HG02885 (cell line): ENCODE data around the gene DRICH1.
"Not testable (repeated sequence)": the region's sequence is repeated elsewhere in the genome, so short reads cannot be mapped to it uniquely, and the experiment has no call there.

Experiments
- ATAC-seq: cut with Tn5 transposase; IDR thresholded peaks from one replicate; pipeline ENCODE4 v1.9.1; 2021; ENCODE audit warnings: mild to moderate bottlenecking; ENCODE audit not compliant: unreplicated experiment, poor library complexity

DRICH1 gene

DNA sequence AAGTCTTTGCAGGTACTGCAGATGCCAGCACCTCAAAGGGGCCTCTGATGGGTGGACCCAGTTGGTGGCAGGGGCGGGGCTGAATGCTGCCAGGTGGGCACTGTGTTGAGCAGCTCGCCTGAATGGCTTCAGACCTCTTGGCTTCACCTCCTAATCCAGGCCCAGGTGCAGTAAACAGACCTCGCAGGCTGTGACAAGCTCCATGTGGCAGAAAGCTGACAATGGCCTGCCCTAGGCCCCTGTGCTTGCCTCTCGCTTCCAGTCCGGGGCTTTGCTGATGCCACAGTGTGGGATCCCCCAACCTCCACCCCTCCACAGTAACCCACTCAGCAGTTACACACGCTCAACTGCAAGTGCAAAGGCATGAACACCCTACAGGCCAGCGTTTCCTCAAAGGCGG is 61.4 kb downstream of the DRICH1 start:
- ATAC-seq = no peak

DNA sequence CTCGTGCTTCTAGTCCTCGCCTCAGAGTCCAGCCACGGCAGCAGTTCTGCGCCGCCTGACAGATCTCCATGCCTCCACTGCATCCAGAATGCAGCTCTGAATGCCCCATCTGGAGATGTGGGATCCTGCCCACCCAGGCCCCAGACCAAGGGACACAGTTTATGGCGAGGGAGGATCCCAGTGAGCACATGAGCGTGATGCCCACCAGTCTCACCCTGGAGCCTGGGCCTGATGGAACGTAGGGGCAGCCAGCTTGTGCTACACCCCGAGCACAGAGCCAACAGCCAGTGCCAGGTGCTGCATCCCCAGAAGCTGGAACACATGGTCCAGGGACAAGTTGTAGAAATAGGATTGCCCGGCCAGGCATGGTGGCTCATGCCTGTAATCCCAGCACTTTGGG is 62.4 kb downstream of the DRICH1 start:
- ATAC-seq = no peak

DNA sequence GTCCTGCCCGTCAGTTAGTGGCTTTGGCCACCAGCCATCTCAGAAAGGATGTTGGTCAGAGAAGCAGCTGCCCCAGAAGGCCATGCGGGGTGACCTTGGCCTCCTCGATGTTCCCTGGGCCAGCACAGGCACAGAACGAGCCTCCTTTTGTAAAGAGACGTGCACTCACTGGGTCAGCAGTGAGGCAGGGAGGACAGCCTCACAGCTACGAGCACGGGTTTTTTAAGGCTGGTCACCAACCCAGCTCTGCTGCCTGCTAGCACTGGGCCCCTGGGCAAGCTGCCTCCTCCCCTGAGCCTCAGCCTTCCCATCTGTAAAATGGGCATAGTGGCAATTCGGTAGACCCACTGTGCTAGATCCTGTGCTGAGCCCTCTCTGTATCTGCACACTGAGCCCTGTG is 62.8 kb downstream of the DRICH1 start:
- ATAC-seq = no peak

DNA sequence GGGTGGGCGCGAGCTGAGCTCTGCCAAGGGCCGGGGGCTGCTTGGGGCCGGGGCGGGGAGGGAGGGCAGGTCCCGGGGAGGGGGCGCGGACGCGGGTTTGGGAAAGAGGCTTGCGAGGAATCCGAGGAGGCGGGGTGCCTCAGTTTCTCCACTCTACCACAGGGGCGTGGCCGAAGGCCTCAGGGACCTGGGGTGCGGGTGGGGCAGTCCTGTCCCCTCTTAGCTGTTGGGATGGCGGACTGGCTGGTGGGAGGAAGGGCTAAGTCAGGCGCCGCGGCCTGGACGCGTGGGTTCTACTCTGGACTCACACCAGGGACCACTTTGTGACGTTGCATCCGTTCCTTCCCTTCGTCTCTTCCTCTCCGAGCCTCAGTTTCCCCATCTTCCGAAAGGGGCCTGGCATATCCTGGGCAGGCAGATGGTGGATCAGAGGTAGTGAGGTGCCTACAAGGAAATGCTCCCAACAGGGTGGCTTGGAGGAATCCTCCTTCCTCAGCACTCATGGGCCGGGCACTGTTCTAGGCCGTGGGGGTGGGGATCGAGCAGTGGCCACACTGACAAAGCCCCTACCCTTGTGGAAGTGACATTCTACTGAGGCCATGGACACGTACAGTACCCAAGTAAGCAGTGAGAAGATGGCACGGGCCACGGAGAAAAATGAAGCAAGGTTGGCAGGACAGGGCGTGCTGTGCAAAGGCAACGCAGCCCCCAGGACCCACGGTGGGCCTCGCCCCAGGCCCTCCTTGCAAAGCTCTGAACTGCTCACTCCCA is 65.2 kb downstream of the DRICH1 start:
- no peak for ATAC-seq

DNA sequence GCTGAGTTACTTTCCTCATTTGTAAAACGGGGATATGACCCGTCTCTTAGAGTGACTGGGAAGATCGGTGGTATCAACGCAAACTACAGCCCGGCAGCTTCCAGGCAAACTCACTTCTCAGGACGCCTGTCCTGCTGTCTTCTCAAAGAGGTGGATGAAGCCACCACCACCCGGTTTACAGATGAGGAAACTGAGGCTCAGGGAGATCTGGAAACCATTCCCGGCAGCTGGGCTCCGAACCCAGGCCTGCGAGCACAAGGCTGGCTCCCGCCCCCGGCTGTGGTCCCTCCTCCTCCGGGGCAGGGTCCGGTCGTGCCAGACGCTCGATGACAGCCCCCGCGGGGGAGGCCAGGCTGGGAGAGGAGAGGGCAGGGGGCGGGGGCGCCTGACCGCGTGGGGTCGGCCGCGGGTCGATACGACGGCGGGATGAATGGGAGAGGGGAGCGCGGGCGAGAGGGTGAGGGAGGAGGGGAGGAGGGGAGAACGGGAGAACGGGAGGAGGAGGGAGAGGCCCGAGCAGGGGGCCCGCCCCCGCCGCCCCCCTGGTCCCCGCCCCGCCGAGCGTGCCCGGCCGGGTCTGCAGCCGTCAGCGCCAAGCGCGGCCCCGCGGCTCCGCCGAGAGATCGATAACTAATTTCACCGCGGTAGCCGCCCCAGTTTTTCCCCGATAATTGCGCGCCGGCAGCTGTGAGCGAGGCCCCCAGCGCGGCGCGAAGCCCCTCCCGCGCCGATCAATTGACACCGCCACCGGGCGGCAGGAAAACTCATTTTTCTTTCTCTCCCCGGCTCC is 66.0 kb downstream of the DRICH1 start:
- no peak for ATAC-seq

DNA sequence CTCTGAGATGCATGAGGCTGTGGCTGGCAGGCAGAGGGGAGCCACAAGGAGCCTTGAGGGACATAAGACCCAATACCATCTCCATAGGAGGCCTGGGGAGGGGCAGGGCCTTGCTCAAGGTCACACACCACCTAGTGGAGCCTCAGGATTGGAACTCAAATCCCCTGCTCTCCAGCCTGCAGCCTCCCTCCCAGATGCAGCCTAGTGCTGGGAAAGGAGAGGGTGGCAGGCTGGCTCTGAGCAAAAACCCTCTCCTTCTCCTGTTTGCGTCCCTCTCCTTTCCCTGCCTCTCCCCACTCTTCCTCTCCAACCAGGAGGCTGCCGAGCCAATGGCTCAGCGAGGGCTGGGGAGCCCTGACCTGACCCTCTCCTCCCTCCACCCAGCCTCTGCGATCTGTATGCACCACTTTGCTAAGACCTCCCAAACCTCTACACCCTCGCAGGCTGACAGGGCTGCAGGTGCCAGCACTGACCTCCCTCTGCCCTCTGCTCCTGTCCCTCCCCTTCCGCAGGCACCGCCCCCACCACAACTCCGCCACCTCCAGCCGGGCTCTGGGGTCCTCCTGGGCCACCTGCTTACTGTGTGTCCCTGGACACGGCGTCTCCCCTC is 66.7 kb downstream of the DRICH1 start:
- ATAC-seq = no peak

DNA sequence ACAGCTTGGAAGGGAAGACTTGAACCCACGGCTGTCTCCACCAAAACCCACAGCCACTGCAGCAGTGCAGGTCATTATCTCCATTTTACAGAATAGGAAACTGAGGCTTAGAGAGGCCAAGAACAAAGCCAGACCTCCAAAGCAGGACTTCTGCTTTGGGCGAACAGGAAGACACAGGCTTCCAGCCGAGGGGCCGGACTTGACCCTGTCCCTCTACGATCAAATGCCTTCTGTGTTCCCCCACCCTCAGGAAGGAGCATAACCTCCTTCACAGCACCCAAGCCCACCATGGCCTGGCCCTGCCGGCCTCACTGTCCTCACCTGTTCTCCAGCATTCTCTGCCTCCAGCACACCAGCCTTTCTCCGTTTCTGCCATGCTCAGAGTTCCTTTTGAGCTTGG is 67.8 kb downstream of the DRICH1 start:
- ATAC-seq = no peak

DNA sequence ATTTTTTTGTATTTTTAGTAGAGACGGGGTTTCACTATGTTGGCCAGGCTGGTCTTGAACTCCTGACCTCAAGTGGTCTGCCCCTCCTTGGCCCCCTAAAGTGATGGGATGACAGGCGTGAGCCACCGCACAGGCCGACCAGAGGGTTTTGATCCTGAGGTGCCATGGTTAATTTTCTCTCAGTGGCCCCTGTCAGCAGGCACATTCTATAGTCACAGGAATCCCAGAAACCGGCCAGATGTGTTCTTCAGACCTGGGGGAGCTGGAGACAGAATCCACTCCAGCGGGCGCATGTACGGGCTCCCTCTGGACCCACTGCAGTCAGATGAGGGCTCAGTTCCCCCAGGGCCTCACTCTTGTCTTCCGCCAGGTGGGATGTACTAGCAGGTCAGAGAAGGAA is 69.0 kb downstream of the DRICH1 start:
- no peak for ATAC-seq

DNA sequence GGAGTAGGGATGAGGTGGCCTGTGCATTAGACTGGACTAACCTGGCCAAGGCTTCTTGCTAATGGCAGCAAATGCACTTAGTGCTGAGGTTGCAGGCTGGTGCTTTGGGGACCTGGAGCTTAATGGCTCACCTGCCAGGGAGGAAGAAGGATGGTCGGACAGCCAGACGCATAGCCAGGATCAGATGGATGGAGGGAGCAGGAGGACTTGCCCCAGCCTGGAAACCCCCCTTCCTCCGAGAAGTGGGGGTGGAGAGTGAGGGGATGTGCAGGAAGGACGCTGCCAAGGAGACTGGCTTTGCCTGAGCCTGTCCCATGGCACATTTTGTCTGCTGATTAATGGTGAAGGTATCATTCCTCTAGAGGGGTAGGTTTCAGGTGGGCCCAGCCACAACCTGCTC is 69.9 kb downstream of the DRICH1 start:
- no peak for ATAC-seq

DNA sequence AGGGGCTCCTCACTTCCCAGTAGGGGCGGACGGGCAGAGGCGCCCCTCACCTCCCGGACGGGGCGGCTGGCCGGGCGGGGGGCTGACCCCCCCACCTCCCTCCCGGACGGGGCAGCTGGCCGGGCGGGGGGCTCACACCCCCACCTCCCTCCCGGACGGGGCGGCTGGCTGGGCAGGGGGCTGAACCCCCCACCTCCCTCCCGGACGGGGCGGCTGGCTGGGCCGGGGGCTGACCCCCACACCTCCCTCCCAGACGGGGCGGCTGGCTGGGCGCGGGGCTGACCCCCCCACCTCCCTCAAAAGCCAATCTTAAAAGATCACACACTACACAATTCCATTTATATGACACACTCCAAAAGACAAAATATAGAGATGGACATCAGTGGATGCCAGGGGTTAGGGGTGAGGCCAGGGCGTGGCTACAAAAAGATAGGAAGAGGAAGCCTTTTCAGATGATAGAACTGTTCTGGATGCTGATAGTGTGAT is 71.1 kb downstream of the DRICH1 start:
- ATAC-seq = not testable (repeated sequence)

DNA sequence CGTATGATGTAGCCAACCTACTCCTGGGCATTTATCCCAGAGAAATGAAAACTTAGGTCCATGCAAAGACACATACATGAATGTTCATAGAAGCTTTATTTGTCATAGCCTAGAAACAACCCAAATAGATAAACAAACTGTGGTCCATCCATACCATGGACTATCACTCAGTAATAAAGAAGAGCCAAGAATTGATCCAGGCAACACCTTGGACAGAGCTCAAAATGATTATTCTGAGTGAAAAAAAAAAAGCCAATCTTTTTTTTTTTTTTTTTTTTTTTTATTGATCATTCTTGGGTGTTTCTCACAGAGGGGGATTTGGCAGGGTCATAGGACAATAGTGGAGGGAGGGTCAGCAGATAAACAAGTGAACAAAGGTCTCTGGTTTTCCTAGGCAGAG is 71.9 kb downstream of the DRICH1 start:
- not testable (repeated sequence) for ATAC-seq
